Tibial nerve (tissue), 4 donors: ENCODE results near the gene TCTN3. TPM values are rescaled to one million over a fixed set of nuclear protein-coding genes. Genes with fewer than 3 reads are reported as not detected.

Experiments
- DNase-seq, 2 donors: peaks; one replicate each; pipeline ENCODE4 v3.0.0-alpha.2; 2019; ENCODE audit warnings: low spot score in 2 of 2
- H3K27ac ChIP-seq, 4 donors: fragments of 200-600 bp; sonication (generic) in 3 of 4; one replicate each; pipeline ENCODE4 v1.5.1; 2017 to 2019; ENCODE audit warnings: mild to moderate bottlenecking in 1 of 4
- H3K27me3 ChIP-seq, 2 donors: fragments of 200-600 bp; sonication (generic) in 1 of 2; one replicate each; pipeline versions ENCODE4 v1.5.1 to v1.6.0; 2017 to 2019
- H3K36me3 ChIP-seq, 3 donors: fragments of 200-600 bp; sonication (generic); one replicate each; pipeline ENCODE4 v1.5.1; 2018 to 2019
- H3K4me1 ChIP-seq, 4 donors: fragments of 200-600 bp; sonication (generic) in 3 of 4; one replicate each; pipeline ENCODE4 v1.5.1; 2017 to 2019
- H3K4me3 ChIP-seq, 4 donors: fragments of 200-600 bp; sonication (generic) in 3 of 4; one replicate each; pipeline ENCODE4 v1.5.1; 2017 to 2019; ENCODE audit warnings: mild to moderate bottlenecking in 1 of 4, moderate library complexity in 1 of 4
- H3K9me3 ChIP-seq, 4 donors: fragments of 200-600 bp; sonication (generic) in 3 of 4; one replicate each; pipeline ENCODE4 v1.5.1; 2017 to 2019
- CTCF ChIP-seq, 5 experiments: fragments of 200-600 bp in 3 of 5; fragments of 450-650 bp in 2 of 5; sonication (generic) in 3 of 5; IDR thresholded peaks; one replicate each; pipeline ENCODE4 v1.5.1; 2016 to 2019; ENCODE audit warnings: antibody characterized with exemption in 5 of 5, mild to moderate bottlenecking in 3 of 5, moderate library complexity in 2 of 5
- EP300 ChIP-seq, 2 donors: sonication (generic); formaldehyde crosslinking; IDR thresholded peaks; one replicate each; pipeline ENCODE4 v1.6.1; 2017; ENCODE audit warnings: antibody characterized with exemption in 2 of 2, mild to moderate bottlenecking in 1 of 2
- POLR2A ChIP-seq, 2 donors: fragments of 450-650 bp; IDR thresholded peaks; one replicate each; pipeline ENCODE4 v1.6.1; 2017; ENCODE audit warnings: antibody characterized with exemption in 2 of 2, mild to moderate bottlenecking in 2 of 2, moderate library complexity in 2 of 2
- WGBS, 2 donors: methylation state at CpG; one replicate each; pipeline ENCODE4 v1.1.5; 2018; 5-methylcytosine and 5-hydroxymethylcytosine counted together
- total RNA-seq, 4 donors: library from RNA; depleted of rRNA; stranded (reverse); fragments of >200 nt; gene quantifications; one replicate each; pipeline ENCODE4 v1.1.0, GENCODE V29; 2016

TCTN3 gene
- total RNA-seq, 4 donors from 2014 or later = 18.6 to 34.3 (median 21.7) TPM

DNA sequence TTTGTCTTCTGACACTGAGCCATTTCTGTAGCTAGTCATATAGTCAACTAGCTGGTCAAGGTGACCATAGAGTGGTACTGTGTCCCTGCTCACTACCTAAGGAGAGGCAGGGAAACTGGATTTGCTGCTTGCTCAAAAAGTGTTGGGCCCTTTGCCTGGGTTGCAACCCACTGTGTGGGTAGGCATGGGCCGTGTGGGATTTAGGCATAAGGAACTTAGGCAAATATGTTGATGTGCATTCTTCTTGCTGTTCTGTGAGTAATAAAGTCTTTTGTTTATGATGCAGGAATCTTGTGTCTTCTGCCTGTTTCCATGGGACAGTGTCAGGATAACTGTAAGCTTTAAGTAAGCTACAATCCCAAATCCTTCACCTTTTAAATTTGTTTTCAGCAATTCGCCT, 23.1 kb upstream of the TCTN3 start:
- WGBS, 2 donors = 69 to 77% methylated on average over 2 of the region's 2 CpGs
- H3K4me1 ChIP-seq = no peaks in the 10 kb centered on the region
- no peaks in the 10 kb centered on the region for H3K9me3 ChIP-seq
- no peaks in the 10 kb centered on the region for H3K36me3 ChIP-seq
- H3K4me3 ChIP-seq = no peak overlapping the region
- no peak overlapping the region for H3K27ac ChIP-seq
- DNase-seq = no peak
- TF ChIP-seq CTCF (IDR thresholded peaks at IDR 0.05) (no peak), EP300 (IDR thresholded peaks at IDR 0.05) (no peak), POLR2A (IDR thresholded peaks at IDR 0.05) (no peak)
- no peaks in the 10 kb centered on the region for H3K27me3 ChIP-seq

DNA sequence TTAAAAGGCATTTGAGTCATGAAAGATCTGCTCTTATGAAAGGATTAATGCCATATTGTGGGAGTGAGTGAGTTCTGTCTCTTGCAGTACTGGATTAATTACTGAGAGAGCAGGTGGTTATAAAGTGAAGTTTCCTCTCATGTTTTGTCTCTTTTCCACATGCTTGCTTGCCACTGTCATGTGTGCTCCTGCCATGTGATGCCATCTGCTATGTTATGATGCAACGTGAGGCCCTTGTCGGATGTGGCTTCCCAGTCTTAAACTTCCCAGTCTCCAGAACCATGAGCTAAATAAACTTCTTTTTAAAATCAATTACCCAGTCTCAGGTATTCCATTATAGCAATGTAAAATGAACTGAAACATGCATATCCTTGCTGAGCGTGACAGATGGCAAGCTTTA, 22.7 kb upstream of the TCTN3 start:
- no peak for TF ChIP-seq EP300 (IDR thresholded peaks at IDR 0.05)
- TF ChIP-seq POLR2A (IDR thresholded peaks at IDR 0.05) = no peak
- TF ChIP-seq CTCF (IDR thresholded peaks at IDR 0.05) = no peak
- WGBS, 2 donors = 85 to 86% methylated on average over 3 of the region's 3 CpGs
- Histone ChIP-seq H3K4me3 (no peak overlapping the region), H3K9me3 (no peaks in the 10 kb centered on the region), H3K36me3 (no peaks in the 10 kb centered on the region), H3K27ac (no peak overlapping the region), H3K4me1 (no peaks in the 10 kb centered on the region), H3K27me3 (no peaks in the 10 kb centered on the region)
- DNase-seq = peak in 1 of 2 donors; percentile 18

- WGBS, 2 donors = 86 to 91% methylated on average over 4 of the region's 4 CpGs
- Histone ChIP-seq H3K27me3 (no peaks in the 10 kb centered on the region), H3K27ac (no peak overlapping the region), H3K4me3 (no peak overlapping the region), H3K4me1 (no peaks in the 10 kb centered on the region), H3K36me3 (no peaks in the 10 kb centered on the region), H3K9me3 (no peaks in the 10 kb centered on the region)
- TF ChIP-seq EP300 (IDR thresholded peaks at IDR 0.05) (no peak), CTCF (IDR thresholded peaks at IDR 0.05) (no peak), POLR2A (IDR thresholded peaks at IDR 0.05) (no peak)
- DNase-seq = no peak
Observed at GRCh38 chr10:95711492-95711891, 17.8 kb upstream of the TCTN3 start.

DNA sequence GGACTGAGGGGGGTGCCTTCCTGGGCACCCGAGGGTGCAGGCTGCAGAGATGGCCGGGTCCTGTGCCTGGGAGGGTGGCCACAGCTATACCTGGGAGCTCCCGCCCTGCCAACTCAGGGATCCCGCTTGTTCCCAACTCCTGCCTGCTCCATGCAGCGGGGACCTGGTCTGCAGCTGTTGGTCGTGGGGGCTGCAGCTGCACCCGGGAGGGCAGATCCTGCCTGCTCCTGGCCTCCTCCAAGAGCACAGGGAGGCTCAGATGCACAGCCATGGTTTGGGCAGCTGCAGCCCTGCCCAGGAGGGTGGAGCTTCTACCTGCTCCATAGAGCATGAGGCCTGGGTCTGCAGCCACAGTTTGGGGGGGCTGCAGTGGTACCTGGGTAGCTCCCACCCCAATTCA, 13.3 kb upstream of the TCTN3 start:
- Histone ChIP-seq H3K4me1 (no peaks in the 10 kb centered on the region), H3K27me3 (no peaks in the 10 kb centered on the region), H3K27ac (no peak overlapping the region), H3K4me3 (no peak overlapping the region), H3K36me3 (no peaks in the 10 kb centered on the region), H3K9me3 (no peaks in the 10 kb centered on the region)
- 91 to 100% methylated on average over 1 to 6 of the region's 7 CpGs for WGBS, 2 donors
- TF ChIP-seq CTCF (IDR thresholded peaks at IDR 0.05) (no peak), EP300 (IDR thresholded peaks at IDR 0.05) (no peak), POLR2A (IDR thresholded peaks at IDR 0.05) (no peak)
- no peak for DNase-seq

DNA sequence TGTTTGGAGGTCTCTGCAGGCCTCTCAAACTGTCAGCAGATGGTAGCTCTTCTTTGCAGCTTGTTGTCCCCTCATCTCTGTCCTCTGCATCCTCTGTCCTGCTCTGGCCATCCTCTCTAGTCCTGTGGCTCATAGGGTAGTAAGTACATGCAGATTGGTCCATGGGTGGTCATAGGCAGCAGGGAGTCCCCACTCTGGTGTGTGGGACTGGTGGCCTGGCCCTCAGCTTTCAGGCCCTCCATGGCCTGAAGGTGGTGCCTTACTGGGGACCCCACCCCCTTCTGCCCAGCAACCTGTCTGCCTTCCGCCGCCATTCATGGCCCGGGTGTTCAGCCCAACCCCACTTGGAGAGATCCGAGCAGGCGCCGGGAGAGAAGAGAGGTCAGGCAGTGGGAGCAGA, 12.8 kb upstream of the TCTN3 start:
- DNase-seq = no peak
- no peaks in the 10 kb centered on the region for H3K27me3 ChIP-seq
- H3K4me1 ChIP-seq = no peaks in the 10 kb centered on the region
- H3K36me3 ChIP-seq = no peaks in the 10 kb centered on the region
- no peak overlapping the region for H3K27ac ChIP-seq
- WGBS, 2 donors = 41% methylated on average over 6 of the region's 6 CpGs; no CpG with 5 or more reads in 1 of the 2 donors
- H3K9me3 ChIP-seq = no peaks in the 10 kb centered on the region
- H3K4me3 ChIP-seq = no peak overlapping the region
- no peak for TF ChIP-seq CTCF (IDR thresholded peaks at IDR 0.05)
